SK-N-MC (cell line): ENCODE data around the gene KCNMA1.

Experiments used
- DNase-seq: peaks from one replicate; pipeline ENCODE4 v3.0.0-alpha.2; 2011; ENCODE audit warnings: low read depth, low spot score
- H3K27ac ChIP-seq: fragments of 200-600 bp; sonication (generic); 2 replicates; pipeline ENCODE4 v1.5.1; 2016; ENCODE audit warnings: mixed run types
- H3K36me3 ChIP-seq: fragments of 200-600 bp; sonication (generic); 2 replicates; pipeline ENCODE4 v1.6.1; 2017; ENCODE audit warnings: antibody characterized with exemption, low read length, mixed read lengths; ENCODE audit not compliant: insufficient read depth
- H3K4me3 ChIP-seq: fragments of 200-600 bp; sonication (generic); 2 replicates; pipeline ENCODE4 v1.5.1; 2016
- H3K9ac ChIP-seq: fragments of 200-600 bp; sonication (generic); 2 replicates; pipeline ENCODE4 v1.8.0; 2017; ENCODE audit warnings: mixed run types, mixed read lengths; ENCODE audit not compliant: insufficient read length
- H3K9me3 ChIP-seq: fragments of 200-600 bp; sonication (generic); 2 replicates; pipeline ENCODE4 v1.6.1; 2017; ENCODE audit warnings: low read depth, mild to moderate bottlenecking, antibody characterized with exemption, low read length, moderate library complexity, mixed read lengths
- EZH2 ChIP-seq: fragments of 200-600 bp; sonication (generic); IDR thresholded peaks from one replicate; pipeline ENCODE4 v1.6.1; 2017; ENCODE audit warnings: antibody characterized with exemption
- FOXP2 ChIP-seq: optimal IDR thresholded peaks from 2 replicates; pipeline ENCODE3; 2011; ENCODE audit warnings: mild to moderate bottlenecking, moderate library complexity; ENCODE audit not compliant: insufficient read depth; ENCODE audit errors: extremely low read length, control extremely low read depth
- POLR2AphosphoS5 ChIP-seq: IDR thresholded peaks from 2 replicates; pipeline ENCODE4 v1.6.1; 2012; ENCODE audit warnings: mild to moderate bottlenecking, low read depth, low read length, borderline replicate concordance

Gene KCNMA1

DNA sequence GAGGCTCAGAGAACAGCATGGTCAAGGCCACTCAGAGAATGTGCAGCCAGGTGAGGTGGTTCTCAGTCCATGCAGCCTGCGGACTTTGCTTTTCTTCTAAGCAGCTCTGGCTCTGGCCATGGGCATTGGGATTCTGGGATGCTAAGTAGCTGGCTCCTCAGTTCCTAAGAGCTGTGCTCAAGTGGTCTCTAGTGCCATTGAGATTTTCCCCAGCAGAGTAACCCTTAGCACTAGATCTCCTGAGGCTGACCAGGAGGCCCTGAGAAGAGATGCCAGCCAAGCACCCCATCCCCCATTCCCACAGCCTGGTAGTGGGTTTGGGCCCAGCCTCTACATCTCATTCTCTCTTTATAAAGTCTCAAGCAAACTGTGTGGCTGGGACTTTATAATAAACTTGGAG is 77.1 kb downstream of the KCNMA1 start:
- no peaks in the 10 kb centered on the region for H3K36me3 ChIP-seq
- no peak overlapping the region for H3K9ac ChIP-seq
- no peaks in the 10 kb centered on the region for H3K9me3 ChIP-seq
- TF ChIP-seq EZH2 (no peak), POLR2AphosphoS5 (no peak), FOXP2 (no peak)
- DNase-seq = no peak
- H3K27ac ChIP-seq = no peak overlapping the region
- H3K4me3 ChIP-seq = no peak overlapping the region

DNA sequence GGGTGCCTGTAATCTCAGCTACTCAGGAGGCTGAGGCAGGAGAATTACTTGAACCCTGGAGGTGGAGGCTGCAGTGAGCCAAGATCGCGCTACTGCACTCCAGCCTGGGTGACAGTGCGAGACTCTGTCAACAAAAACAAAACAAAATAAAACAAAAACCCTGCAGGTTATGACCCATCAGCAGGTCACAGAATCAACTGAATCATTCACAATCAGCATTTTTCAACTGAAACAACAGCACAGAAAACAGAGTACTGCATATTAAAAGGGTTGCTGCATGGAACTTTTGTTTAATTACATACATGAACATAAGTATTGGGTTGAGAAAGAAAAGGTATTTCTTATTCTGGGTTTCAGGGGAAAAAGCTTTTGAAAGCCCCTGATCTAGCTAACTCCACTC is 77.6 kb downstream of the KCNMA1 start:
- no peak for DNase-seq
- Histone ChIP-seq H3K36me3 (no peaks in the 10 kb centered on the region), H3K4me3 (no peak overlapping the region), H3K27ac (no peak overlapping the region), H3K9me3 (no peaks in the 10 kb centered on the region), H3K9ac (no peak overlapping the region)
- TF ChIP-seq EZH2 (no peak), FOXP2 (no peak)

DNA sequence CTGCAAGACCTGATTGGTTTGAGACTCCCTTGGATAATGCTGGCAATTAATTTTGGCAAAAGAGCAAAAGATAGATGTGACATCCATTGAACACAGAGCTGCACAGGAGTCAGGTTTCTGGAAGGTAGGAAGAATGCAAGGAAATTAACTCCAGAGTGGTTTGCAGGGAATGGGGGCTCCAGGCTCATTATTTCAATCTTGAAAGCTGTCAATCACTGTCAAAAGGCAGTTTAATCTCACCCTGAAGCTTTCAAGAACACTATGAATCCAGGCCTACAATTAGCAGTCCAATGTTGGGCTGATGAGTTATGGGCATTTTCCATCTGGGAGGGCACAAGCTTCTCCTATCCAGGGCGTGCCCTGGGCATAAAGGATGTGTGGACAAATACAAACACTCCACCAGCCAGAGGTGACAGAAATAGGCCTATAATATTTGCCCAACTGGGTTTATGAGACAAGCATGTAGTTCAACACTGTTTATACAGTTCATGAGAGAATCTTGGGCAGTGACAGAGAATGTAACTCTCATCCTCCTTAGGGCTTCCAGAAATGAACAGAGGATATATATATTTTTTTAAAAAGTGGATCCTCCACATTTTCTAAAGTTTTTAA is 80.5 kb downstream of the KCNMA1 start:
- Histone ChIP-seq H3K9ac (no peak overlapping the region), H3K27ac (no peak overlapping the region), H3K36me3 (no peaks in the 10 kb centered on the region), H3K4me3 (no peak overlapping the region), H3K9me3 (no peaks in the 10 kb centered on the region)
- no peak for DNase-seq
- no peak for TF ChIP-seq POLR2AphosphoS5
- TF ChIP-seq EZH2 = no peak
- TF ChIP-seq FOXP2 = no peak

DNA sequence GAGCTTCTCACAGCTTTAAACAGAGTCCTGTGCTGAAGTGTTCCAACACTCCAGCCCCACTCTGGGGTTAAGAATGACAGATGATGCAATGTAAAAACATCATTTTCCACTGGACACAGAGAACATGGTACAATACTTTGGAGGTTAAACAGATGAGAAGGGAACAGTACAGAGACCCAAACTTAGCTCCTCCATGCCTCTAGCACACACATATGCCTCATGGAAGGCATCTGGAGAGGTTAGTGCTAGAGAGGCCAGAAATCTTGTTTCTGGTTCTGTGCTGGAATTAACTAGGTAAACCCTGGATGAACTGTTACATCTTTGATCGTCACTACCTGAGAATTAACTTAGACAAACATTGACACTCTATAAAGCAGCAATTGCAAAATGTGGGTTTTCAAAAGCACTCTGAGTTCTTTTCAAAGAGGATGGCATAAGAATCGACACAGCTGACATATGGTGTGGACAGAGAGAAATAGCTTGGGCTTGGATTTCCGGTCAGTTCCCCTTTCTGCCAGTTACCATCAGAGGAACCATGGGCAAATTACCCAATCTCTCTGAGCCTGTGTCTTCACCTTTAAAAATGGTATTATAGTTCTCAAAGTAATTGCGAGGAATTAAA is 81.9 kb downstream of the KCNMA1 start:
- H3K27ac ChIP-seq = no peak overlapping the region
- no peak for TF ChIP-seq EZH2
- TF ChIP-seq POLR2AphosphoS5 = no peak
- TF ChIP-seq FOXP2 = no peak

DNA sequence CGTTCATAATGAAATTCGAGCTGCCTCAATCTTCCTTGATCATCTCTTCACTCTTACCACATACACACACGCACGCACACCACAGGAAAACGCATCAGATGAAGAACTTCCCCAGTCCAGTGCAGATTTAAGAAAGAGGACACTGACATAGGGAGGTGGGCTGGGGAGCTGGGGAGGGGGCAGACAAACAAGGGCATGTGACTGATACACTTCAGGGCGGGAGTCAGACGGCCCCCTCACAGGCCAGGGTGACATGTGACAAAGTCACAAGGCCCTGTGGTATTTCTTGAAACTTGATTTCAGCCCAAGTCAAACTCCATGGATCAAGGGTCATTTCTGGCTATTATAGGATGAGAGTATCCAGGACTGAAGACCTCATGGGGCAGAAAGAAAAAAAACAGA is 82.6 kb downstream of the KCNMA1 start:
- H3K36me3 ChIP-seq = no peaks in the 10 kb centered on the region
- no peak for DNase-seq
- TF ChIP-seq FOXP2 (no peak), POLR2AphosphoS5 (no peak), EZH2 (no peak)
- no peak overlapping the region for H3K4me3 ChIP-seq
- no peaks in the 10 kb centered on the region for H3K9me3 ChIP-seq
- H3K27ac ChIP-seq = no peak overlapping the region
- no peak overlapping the region for H3K9ac ChIP-seq

More for the DNA sequence above, 81.9 kb downstream of the KCNMA1 start:
- Histone ChIP-seq H3K9ac (no peak overlapping the region), H3K9me3 (no peaks in the 10 kb centered on the region), H3K36me3 (no peaks in the 10 kb centered on the region), H3K4me3 (no peak overlapping the region)
- no peak for DNase-seq

DNA sequence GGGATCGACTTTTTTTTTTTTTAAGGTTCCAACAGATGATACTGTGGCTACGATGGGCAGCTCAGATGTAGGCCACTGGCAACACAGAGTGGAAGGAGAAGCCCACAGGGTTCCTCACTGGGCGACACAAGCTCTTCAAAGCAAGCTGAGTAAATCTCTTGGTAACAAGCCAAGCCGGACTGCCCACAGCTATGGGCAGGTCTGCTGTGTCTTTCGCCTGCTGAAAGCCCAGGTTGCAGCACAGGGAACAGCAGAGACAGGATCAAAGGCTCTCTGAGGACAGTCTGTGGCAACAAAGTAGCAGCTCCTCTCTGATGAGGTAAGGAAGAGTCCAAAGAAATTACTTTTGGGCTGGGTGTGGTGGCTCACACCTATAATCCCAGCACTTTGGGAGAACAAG is 83.6 kb downstream of the KCNMA1 start:
- TF ChIP-seq EZH2 (no peak), FOXP2 (no peak), POLR2AphosphoS5 (no peak)
- Histone ChIP-seq H3K4me3 (no peak overlapping the region), H3K9me3 (no peaks in the 10 kb centered on the region), H3K36me3 (no peaks in the 10 kb centered on the region), H3K27ac (no peak overlapping the region), H3K9ac (no peak overlapping the region)
- DNase-seq = no peak

DNA sequence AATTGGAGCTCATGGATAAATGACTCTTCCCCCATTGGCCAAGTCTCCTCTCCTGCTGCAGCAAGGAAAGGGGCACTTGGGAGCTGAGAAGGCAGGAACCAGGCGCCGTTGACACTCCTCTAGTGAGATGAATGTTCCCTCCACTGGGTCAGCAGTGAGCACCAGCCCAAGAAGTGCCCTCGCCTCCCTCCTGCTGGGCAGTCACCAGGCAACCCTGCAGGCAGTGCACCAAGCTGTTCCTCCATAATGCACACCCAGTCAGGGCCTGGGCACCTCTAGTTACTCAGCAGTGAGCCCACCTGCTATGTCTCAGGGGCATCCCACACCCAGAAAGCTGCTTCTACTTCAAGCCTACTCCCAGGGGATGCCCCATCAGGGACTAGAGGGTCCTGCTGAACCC is 84.3 kb downstream of the KCNMA1 start:
- no peak for DNase-seq
- Histone ChIP-seq H3K4me3 (no peak overlapping the region), H3K9me3 (no peaks in the 10 kb centered on the region), H3K36me3 (no peaks in the 10 kb centered on the region), H3K27ac (no peak overlapping the region), H3K9ac (no peak overlapping the region)
- TF ChIP-seq FOXP2 (no peak), EZH2 (no peak), POLR2AphosphoS5 (no peak)

DNA sequence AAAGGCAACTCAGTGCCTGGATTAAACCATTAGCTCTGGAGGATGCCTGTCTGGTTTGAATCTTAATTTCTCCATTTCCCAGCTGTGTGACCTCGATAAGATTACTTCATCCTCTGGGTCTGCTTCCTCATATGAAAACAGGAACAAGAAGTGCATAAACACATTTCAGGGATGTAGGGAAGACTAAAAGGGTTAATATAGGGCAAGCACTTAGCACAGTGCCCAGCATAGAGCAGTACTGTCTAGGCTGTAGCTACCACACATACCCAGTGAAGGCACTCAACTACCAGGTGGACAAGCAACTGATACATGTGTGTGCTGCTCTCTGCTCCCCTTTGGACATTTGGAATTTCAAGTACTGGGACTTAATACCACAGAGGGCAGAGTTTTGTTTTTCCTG is 85.4 kb downstream of the KCNMA1 start:
- no peak for DNase-seq
- Histone ChIP-seq H3K36me3 (no peaks in the 10 kb centered on the region), H3K4me3 (no peak overlapping the region), H3K9me3 (no peaks in the 10 kb centered on the region), H3K27ac (no peak overlapping the region), H3K9ac (no peak overlapping the region)
- no peak for TF ChIP-seq EZH2
- no peak for TF ChIP-seq POLR2AphosphoS5
- no peak for TF ChIP-seq FOXP2

DNA sequence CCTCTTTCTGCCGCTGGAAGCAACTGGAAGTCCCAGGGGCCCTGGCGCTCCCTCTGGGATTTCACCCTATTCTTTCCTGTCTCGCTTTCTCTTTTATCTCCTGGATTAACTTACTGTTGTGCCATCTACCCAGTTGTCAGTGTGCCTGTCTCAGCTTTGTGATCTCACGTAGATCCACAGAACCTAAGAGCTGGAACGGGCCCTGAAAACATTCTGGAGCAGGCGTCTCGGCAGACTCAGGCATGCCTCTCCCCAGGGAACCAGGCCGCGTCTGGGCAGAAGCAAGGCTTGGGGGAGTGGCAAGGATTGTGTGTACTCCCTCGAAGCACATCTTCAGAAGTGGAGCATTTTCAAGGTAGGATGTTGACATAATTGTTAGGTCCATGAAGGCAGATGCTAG is 87.2 kb downstream of the KCNMA1 start:
- no peak for DNase-seq
- Histone ChIP-seq H3K27ac (no peak overlapping the region), H3K4me3 (no peak overlapping the region), H3K36me3 (no peaks in the 10 kb centered on the region), H3K9me3 (no peaks in the 10 kb centered on the region), H3K9ac (no peak overlapping the region)
- TF ChIP-seq EZH2 (no peak), POLR2AphosphoS5 (no peak), FOXP2 (no peak)
